Measurements from ENCODE around the gene GPC3.
A peak's percentile ranks its signal among the peaks of the same experiment; 100 is the strongest.
"Not testable (repeated sequence)": the region's sequence is repeated elsewhere in the genome, so short reads cannot be mapped to it uniquely, and the experiment has no call there.

GPC3 gene

GRCh38 chrX:133985164-133985966 is at the start of gene GPC3:
GPC3 (minus strand) TSS chrX:133985594.
- no peak for DNase-seq (ENCODE audit: low read depth)

DNA sequence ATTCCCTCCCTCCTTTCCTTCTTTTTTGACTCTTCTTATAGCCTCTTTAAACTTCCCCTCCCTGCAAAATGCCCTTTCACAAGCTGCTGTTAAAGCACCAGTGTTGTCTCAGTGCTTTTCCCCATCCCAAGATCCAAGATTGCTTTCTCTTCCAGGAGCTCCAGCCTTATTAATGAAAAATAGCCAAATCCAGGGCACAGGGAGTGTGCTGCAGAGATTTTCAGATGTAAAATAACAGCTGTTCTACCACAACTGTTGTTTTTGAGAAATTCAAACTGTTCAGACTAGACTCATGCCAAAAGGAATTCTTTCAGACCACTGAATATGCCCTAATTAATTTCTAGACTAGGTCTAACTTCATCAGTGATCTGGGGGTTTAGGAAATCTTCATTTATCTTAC is 47.0 kb upstream of the GPC3 start:
- no peak for DNase-seq (ENCODE audit: low read depth)

DNA sequence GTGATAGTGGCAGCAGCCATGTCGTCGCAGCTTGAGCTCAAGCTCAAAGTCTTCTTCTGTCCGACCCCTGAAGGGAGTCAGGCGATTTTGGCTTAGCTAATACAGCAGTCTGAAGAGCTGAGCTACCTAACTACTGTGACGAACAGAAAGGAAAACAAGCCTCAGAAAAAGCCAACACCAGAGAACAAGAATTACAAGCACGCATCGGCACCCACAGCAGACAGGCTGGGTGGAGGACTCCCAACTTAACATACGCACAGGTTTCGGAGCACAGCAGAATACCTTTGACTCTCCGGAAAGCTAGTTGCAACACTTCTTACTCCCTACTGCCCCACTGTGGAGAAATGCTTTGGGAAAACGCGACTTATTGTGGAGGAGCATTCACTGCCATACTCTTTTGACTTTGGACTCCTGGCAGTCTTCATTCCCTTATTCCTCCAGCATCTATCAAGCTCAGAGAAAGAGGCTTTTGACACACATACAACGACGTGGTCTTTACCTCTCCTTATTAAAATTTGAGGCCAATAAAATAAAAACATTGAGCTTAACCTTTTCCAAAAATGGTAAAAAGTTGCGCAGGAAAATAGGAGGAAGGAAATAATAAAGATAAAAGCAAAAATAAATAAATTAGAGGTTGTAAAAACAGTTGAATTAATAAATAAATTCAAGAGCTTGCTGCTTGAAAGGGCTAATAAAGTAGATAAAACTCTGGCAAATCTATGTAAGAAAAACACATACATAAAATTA is 41.3 kb upstream of the GPC3 start:
- peak; percentile 12 for DNase-seq (ENCODE audit: low read depth)

GRCh38 chrX:134025986-134026545 is 40.7 kb upstream of the GPC3 start:
- no peak for DNase-seq (ENCODE audit: low read depth)

- DNase-seq (ENCODE audit: low read depth), result no peak
These were observed 39.4 kb upstream of the GPC3 start for GRCh38 chrX:134024686-134025377.

DNA sequence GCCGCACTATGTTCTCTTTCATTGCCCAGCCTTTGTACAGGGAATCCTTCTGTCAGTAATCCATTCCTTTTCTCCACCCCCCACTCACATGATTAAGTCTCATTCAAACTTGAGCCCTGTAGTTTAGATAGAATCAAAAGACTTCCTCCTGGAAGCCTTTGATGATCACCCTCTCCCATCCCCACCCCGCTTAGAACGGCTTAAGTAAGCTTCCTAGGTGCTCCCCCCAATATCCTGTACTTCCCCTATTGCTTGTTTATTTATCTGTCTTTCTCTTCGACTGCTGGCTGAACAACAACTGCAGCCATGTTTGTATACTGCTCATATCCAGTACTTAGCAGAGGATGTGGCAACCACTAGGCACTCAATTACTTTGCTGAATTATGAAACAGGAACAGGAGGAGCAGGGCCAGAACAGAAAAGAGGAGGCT is 38.5 kb upstream of the GPC3 start:
- peak; percentile 7 for DNase-seq (ENCODE audit: low read depth)

- no peak for DNase-seq (ENCODE audit: low read depth)
These were observed 35.5 kb upstream of the GPC3 start for GRCh38 chrX:134020910-134021309.

GRCh38 chrX:134019567-134020206 is 34.3 kb upstream of the GPC3 start:
- no peak for DNase-seq (ENCODE audit: low read depth)

GRCh38 chrX:134016309-134016708 is 30.9 kb upstream of the GPC3 start:
- DNase-seq (ENCODE audit: low read depth), result not testable (repeated sequence)

DNA sequence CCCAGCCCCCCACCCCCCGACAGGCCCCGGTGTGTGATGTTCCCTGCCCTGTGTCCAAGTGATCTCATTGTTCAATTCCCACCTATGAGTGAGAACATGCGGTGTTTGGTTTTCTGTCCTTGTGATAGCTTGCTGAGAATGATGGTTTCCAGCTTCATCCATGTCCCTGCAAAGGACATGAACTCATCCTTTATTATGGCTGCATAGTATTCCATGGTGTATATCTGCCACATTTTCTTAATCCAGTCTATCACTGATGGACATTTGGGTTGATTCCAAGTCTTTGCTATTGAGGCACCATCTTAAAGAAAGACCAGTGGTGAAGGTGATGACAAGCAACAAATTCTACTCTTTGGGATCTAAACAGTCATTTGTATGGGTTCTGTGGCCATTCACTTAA is 30.1 kb upstream of the GPC3 start:
- DNase-seq (ENCODE audit: low read depth), result not testable (repeated sequence)

GRCh38 chrX:134013524-134013923 is 28.1 kb upstream of the GPC3 start:
- no peak for DNase-seq (ENCODE audit: low read depth)

DNA sequence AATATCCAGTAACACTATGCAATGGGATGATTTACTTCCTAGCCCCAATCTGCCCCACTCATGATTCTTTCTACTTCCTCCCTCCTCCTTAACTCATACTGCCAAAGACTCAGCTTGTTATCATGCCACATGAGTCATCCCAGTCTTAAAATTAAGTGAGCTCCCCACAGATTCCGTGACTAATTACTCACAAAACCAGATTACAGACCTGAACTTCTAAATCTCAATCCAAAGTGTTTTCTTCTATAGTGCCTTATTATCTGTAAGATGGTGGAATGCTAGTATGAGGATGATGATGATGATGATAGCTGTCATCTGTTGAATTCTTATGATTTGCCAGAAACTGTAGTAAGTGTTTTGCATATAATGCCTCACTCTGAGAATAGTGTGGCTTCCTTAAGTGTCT is 27.7 kb upstream of the GPC3 start:
- DNase-seq (ENCODE audit: low read depth), result peak; percentile 30

DNA sequence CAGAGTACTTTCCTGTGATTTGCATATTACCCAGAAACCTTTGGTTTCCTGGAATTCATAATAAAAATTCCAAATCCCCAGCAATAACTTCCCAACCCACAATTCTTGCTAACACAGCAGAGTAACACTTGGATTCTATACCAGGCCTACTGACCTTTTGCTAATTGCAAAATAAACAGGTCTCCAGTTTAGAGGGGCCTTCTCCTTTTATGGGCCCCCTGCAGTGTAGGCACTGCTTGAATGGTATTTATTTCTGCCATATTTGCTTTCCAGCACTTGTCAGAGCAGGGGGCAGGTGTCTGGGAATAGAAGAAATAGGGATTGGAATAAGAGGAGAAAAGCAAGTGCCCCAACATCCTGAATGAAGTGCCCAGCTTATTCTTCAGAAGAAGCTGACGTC is 25.3 kb upstream of the GPC3 start:
- DNase-seq (ENCODE audit: low read depth), result no peak

GRCh38 chrX:134007716-134008115 is 22.3 kb upstream of the GPC3 start:
- no peak for DNase-seq (ENCODE audit: low read depth)

GRCh38 chrX:134006484-134007161 is 21.2 kb upstream of the GPC3 start:
- no peak for DNase-seq (ENCODE audit: low read depth)

DNA sequence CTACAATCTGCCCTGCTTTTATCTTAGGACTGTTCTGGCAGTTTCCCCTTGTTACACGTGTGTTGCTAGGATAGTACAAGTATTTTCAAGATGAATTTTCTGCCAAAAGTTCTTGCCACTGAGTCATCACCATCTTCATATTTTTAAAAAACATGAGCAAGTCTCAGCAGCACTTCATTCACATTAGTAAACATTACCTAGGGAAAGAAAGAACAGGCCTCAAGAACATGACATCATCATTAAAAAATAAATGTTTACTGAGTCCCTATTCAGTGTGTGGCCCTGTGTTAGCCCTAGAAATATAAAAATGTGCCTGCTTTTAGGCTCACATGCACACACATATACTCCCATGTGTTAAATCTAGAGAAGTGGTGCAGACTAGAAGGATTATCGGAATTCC is 18.7 kb upstream of the GPC3 start:
- peak; percentile 47 for DNase-seq (ENCODE audit: low read depth)

DNA sequence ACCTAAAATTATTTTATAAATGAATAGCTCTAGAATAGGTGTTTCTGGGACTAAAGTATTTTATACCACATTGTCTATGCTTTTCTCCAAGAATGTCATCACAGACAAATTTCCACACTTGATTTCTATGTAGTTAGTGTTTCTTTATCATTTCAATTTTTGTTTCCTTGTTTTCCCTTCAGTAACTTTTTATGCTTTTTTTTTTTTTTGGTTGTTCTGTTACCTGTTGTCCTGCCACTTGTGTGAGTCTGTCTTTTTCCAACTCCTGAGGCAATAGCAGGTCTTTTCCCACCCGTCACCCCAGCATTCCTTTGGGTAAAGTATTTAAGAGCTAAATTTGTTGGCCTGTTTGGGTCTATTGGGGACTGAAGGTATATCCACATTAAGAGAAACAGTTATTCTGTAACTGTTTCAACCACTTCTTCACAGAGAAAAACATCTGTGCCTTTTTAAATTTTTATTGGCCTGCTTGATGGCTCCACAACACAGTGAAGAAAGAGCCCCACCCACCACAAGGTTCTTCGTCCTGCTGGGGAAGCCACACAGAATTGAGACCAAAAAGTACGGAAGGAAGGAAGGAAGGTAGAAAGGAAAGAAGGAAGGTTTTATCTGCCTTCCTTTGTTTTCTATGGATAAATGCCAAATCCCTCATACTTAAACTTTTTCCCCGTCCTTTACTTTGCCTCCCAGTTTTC is 17.7 kb upstream of the GPC3 start:
- DNase-seq (ENCODE audit: low read depth), result no peak

GRCh38 chrX:134000260-134001245 is 15.2 kb upstream of the GPC3 start:
- no peak for DNase-seq (ENCODE audit: low read depth)

DNA sequence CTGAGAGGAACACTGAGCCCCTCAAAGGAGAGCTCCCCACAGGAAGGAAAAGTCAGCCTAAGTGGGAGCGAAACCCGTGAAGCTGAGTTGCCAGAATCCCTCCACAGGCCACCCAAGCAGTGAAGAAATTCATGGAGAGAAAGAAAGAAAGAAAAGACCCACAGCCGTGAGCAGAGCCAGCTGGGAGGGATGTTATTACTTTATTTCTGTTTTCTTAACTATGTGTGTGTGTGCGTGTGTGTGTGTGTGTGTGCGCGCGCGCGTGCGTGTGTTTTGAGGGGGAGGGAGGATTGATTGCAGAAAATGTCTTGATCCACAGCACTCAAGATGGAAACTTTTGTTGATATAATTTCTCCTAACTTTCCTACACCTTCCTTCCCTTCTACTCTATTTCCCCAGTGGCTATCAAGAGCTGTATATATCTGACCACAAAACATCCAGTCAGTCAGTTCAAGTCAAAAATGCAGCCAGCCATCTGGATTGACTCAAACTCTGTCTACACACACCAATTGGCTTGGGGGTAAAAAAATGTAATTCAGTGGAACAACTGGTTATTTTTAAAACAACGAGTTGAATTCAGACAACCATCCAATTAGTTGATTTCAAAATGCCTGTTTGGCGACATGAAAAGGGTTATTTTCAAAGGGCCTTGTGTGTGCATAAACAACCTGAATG is 13.8 kb upstream of the GPC3 start:
- peak; percentile 51 for DNase-seq (ENCODE audit: low read depth)
